ENCODE measurements around the gene MRPL43. TPM values are rescaled to one million over a fixed set of nuclear protein-coding genes. Genes with fewer than 3 reads are reported as not detected.

MRPL43 gene
- total RNA-seq, 1 experiment from 2014 or later: 91.3 TPM

GRCh38 chr10:100986952-100987684 is at the start of gene MRPL43, which contains the start of gene TWNK (continued):
- TF ChIP-seq USF1 (CRISPR knock-in tag; IDR thresholded peaks at IDR 0.05) (no peak; the same call in 1 of the 2 replicates), ATF6 (CRISPR knock-in tag; IDR thresholded peaks at IDR 0.05) (no peak), FOXP1 (CRISPR knock-in tag; IDR thresholded peaks at IDR 0.05; ENCODE audit: borderline replicate concordance) (peak; percentile 92), GABPB1 (CRISPR knock-in tag; IDR thresholded peaks at IDR 0.05) (peak; percentile 93), OVOL2 (CRISPR knock-in tag; IDR thresholded peaks at IDR 0.05; ENCODE audit: borderline replicate concordance) (no peak), ETV6 (CRISPR knock-in tag; IDR thresholded peaks at IDR 0.05) (peak; percentile 98), IRF1 (CRISPR knock-in tag; IDR thresholded peaks at IDR 0.05) (no peak), FOXJ3 (CRISPR knock-in tag; IDR thresholded peaks at IDR 0.05; ENCODE audit: borderline replicate concordance) (no peak), ERG (CRISPR knock-in tag; IDR thresholded peaks at IDR 0.05) (no peak), PREB (CRISPR knock-in tag; IDR thresholded peaks at IDR 0.05; ENCODE audit: borderline replicate concordance) (no peak), ZNF121 (CRISPR knock-in tag; IDR thresholded peaks at IDR 0.05) (no peak), CREB1 (CRISPR knock-in tag; IDR thresholded peaks at IDR 0.05) (peak; percentile 75; the same call in 1 of the 2 replicates), TEAD1 (CRISPR knock-in tag; IDR thresholded peaks at IDR 0.05) (no peak), FOXP4 (CRISPR knock-in tag; IDR thresholded peaks at IDR 0.05) (0 out of 2 replicates have a peak, but pooled peaks have one; percentile 53), NR1H2 (CRISPR knock-in tag; IDR thresholded peaks at IDR 0.05) (no peak), NFYB (CRISPR knock-in tag; conservative IDR thresholded peaks at IDR 0.05; ENCODE audit: low read depth) (peak; percentile 26; the same call in 1 of the 2 replicates), EMX1 (CRISPR knock-in tag; IDR thresholded peaks at IDR 0.05) (no peak), TP53 (CRISPR knock-in tag; IDR thresholded peaks at IDR 0.05) (0 out of 2 replicates have a peak, but pooled peaks have one; percentile 25), ZNF425 (CRISPR knock-in tag; conservative IDR thresholded peaks at IDR 0.05) (no peak), SMAD3 (CRISPR knock-in tag; IDR thresholded peaks at IDR 0.05; ENCODE audit: borderline replicate concordance) (peak; percentile 83), ZNF138 (CRISPR knock-in tag; conservative IDR thresholded peaks at IDR 0.05) (peak; percentile 58; the same call in 1 of the 2 replicates), ZBTB21 (CRISPR knock-in tag; IDR thresholded peaks at IDR 0.05; ENCODE audit: borderline replicate concordance) (0 out of 2 replicates have a peak, but pooled peaks have one; percentile 51), ZNF396 (CRISPR knock-in tag; IDR thresholded peaks at IDR 0.05; ENCODE audit: borderline replicate concordance) (no peak), ZNF416 (CRISPR knock-in tag; IDR thresholded peaks at IDR 0.05) (no peak), PRDM15 (CRISPR knock-in tag; IDR thresholded peaks at IDR 0.05) (no peak)
